GM19025 (cell line): ENCODE data around the gene AMER1.

Source experiments
- ATAC-seq: cut with Tn5 transposase; IDR thresholded peaks from one replicate; pipeline ENCODE4 v1.9.1; 2021; ENCODE audit warnings: mild to moderate bottlenecking, low read depth, moderate library complexity; ENCODE audit not compliant: unreplicated experiment

AMER1 gene

DNA sequence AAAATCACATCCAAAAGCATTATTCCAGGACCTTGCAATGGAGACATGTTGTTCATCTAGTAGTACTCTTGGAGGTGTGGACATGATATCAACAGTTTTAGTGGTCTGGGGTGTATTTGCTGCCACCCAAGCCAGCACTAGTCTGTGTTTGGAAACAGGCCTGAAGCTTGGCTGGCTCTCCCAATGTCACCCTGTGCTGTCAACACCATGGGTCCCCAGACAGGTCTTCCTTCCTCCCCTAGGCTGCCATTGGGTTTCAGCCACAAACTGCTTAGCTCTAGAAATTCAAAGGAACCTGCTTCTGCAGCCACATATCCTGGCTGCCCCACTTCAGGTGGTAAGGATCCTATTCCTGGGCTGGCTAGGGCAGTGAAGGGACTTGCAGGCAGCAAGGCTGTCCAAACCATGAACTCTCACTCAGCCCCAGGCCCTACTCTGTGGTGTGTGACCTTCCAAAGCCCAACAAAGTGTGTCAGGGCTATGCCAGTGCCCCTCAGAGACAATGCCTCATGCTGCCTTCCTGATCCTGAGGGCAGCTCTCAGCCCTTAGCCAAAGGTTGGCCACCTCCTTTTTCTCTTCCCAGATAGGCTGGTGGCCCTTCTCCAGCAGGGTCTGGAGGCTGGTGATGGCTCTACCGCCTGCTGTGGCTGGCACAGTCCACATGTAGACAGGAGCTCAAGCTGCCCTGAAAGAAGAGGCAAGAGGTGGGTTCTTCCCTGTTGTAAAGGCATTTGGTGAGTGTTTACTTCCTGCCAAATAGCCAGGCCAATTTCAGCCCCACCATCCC lies 18.3 kb downstream of the AMER1 start:
- no peak for ATAC-seq

DNA sequence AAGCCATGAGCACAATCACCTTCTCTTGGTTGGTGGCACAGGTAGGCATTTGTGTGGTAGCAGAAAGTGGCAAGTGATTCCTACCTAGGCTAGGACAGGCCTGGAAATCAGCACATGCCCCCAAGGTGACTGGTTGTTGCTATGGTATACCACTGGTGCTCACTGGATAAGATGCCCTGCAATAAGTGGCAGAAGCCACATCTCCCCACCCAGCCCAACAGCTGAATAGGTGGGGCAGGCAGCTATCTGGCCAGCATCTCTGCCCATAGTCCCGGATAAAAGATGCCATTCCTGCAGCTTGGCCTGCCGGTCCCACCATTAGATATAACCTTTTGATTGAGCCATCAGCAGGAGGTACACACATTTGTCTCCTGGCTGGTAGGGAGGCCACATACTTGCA lies 21.1 kb downstream of the AMER1 start:
- ATAC-seq: no peak

DNA sequence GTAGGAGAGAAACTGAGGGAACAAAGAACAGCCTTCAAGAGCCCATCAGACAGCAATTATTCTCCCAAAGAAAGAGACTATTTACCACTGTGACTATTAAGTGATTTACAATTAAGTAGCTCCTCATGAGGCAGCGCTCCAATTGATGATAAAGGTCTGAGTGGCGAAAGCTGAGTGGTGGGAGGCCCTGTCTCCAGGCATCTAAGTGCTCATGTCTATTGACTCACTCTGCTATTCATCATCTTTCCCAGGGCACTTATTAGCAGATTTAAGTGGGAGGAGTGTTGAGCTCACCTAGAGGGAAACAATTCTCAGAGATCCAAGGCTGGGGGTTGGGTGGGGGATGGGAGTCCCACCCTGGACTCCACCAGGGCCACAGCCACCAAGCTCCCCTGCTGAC lies 23.3 kb downstream of the AMER1 start:
- no peak for ATAC-seq

DNA sequence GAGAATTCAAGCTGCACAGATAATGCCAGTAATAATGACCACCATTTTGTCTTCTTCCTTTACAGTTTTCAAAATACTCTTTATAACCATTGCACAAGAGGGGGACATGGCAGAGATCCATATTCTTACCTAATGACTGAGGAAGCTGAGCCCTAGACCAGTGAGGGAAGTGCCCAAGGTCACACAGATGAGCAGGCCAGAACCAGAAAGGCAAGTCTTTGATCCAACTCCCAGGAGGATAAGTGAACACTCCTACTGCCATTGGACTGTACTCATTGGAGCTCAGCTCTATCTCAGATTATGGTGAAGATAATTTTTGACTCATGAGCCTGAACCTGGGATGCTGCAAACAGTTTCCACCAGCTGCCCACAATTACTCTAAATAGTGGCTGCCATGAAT lies 28.6 kb downstream of the AMER1 start:
- ATAC-seq: no peak

DNA sequence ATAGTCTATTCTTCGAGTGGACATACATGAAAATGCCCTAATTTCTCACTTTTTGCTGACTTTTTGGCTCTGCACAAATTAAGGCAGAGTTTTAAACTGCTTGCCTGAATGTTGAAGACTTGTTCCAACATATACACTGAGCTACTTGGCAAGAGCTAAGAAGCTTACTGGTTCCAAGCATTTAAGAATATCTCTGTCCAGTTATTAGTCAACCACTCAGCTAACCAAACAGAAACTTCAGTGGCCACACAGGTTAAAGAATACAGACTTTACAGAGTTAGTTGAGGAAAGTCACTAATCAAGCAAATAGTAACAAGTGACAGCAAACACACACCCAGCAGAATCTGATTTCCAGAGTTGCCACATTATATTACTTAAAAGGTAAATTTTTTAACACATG lies 35.5 kb downstream of the AMER1 start:
- peak; percentile 81 for ATAC-seq

DNA sequence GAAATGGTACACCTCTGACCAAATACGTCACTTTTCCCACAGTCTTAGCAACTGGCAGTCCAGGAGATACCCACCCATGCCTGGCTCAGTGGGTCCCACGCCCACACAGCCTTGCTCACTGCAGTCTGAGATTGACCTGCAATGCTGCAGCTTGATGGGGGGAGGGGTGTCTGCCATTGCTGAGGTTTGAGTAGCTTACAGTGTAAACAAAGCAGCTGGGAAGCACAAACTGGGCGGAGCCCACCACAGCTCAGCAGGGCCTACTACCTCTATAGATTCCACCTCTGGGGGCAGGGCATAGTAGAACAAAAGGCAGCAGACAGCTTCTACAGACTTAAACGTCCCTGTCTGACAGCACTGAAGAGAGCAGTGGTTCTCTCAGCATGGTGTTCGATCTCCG lies 52.7 kb downstream of the AMER1 start:
- no peak for ATAC-seq

DNA sequence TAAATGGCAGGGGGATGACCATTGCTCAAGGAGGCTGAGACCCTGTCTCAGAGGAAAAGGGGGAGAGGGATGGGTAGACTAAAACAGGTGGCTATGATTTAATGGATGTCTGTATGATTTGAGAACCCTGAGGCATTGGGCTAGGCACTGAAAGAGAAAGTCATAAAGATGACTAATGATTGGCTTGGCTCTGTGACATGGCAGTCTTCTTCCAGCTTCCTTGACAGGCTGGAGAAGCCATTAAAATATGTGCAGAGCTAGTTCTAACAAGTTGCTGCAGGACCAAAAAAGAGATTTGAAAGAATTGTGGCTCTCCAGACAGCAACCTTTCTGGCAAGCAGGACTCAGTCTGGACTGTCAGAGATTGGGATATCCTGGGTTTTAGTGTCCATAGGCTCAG lies 53.6 kb downstream of the AMER1 start:
- ATAC-seq: no peak

DNA sequence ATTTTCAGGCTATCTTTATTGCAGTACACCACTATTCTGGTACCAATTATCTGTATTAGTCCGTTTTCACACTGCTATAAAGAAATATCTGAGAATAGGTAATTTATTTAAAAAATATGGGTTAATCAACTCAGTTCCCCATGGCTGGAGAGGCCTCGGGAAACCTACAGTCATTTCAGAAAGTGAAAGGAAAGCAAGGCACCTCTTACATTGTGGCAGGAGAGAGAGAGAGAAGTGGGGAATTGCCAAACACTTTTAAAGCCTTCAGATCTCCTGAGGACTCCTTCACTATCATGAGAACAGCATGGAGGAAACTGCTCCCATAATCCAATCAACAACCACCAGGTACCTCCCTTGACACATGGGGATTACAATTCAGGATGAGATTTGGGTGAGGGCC lies 54.7 kb downstream of the AMER1 start:
- ATAC-seq: no peak
